ENCODE results near the gene HSD17B14. TPM values are rescaled to one million over a fixed set of nuclear protein-coding genes. Genes with fewer than 3 reads are reported as not detected.
A peak's percentile ranks its signal among the peaks of the same experiment; 100 is the strongest.

Gene HSD17B14
- total and polyA plus RNA-seq, 2 of the 13 experiments (the other 11 are each of a cell fraction or from before 2014, with no cell fraction given), result 0.58 to 1.2 TPM

DNA sequence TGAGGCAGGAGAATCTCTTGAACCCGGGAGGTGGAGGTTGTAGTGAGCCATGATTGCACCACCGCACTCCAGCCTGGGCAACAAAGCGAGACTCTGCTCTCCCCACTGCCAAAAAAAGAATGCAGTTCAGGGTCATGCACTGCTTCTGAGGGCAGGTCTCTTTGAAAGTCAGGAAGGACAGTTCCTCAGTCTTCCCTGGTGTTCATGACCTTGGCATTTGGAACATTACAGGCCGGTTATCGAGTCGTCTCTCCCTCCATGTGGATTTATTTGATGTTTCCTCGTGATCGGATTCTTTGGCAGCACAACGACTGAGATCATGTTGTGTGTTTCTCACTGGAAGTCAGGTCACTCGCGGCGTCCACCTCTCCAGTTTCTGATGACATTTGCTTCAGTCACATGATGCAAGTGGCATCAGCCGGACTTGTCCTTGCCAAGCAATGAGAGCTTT, 63.8 kb downstream of the HSD17B14 start (continued):
- TF ChIP-seq ZUFSP (CRISPR knock-in tag; IDR thresholded peaks at IDR 0.05; ENCODE audit: borderline replicate concordance) (no peak), ZNF558 (CRISPR knock-in tag; IDR thresholded peaks at IDR 0.05; ENCODE audit: borderline replicate concordance) (no peak), ZNF205 (CRISPR knock-in tag; IDR thresholded peaks at IDR 0.05) (no peak), REL (CRISPR knock-in tag; conservative IDR thresholded peaks at IDR 0.05) (no peak)

- Histone ChIP-seq H3K36me3 (replicated peaks in 1 of 2; ENCODE audit: control insufficient read depth in 1 of 2, insufficient read depth in 2 of 2, low read length in 2 of 2) (no peaks in the 10 kb centered on the region), H2AFZ (ENCODE audit: low read length) (no peak overlapping the region), H3K27ac (ENCODE audit: extremely low read length, insufficient read depth, low read length) (no peak overlapping the region), H3K9ac (ENCODE audit: insufficient read depth, low read depth, low read length) (no peak overlapping the region), H3K79me2 (ENCODE audit: insufficient read depth, low read length) (no peaks in the 10 kb centered on the region), H3K9me3 (ENCODE audit: low read length) (no peaks in the 10 kb centered on the region), H3K4me2 (ENCODE audit: low read depth, low read length) (no peak overlapping the region), H3K27me3 (ENCODE audit: control insufficient read depth in 1 of 2, insufficient read depth in 2 of 2, low read length in 2 of 2) (no peaks in the 10 kb centered on the region), H3K4me1 (ENCODE audit: insufficient read depth, low read length) (peaks cover 63% of the 10 kb centered on the region), H4K20me1 (ENCODE audit: insufficient read depth, low read length) (no peaks in the 10 kb centered on the region), H3K4me3 (replicated peaks in 1 of 3; ENCODE audit: insufficient read depth in 1 of 3, low read depth in 2 of 3, low read length in 3 of 3) (no peak overlapping the region)
- ChIA-PET CTCF (ENCODE audit: low intra/inter-chr PET ratio, low total read pairs) (no interaction called here), POLR2A (interaction anchor here (2.2 to 3.1 kb wide), 5 partner anchors 12 to 55 kb away, joined by 6 to 30 read pairs (median 14); no protein-coding TSS in a partner anchor)
- WGBS (ENCODE audit: low lambda C conversion rate), result 70% methylated on average over 20 of the region's 20 CpGs
- intact Hi-C loops (cut with micrococcal nuclease; ENCODE audit: unreplicated experiment), result no loop called here
- 0 out of 2 replicates have a peak, but pooled peaks have one; percentile 8 for TF ChIP-seq GABPB1 (CRISPR knock-in tag; IDR thresholded peaks at IDR 0.05)
- TF ChIP-seq, protein P1, sequence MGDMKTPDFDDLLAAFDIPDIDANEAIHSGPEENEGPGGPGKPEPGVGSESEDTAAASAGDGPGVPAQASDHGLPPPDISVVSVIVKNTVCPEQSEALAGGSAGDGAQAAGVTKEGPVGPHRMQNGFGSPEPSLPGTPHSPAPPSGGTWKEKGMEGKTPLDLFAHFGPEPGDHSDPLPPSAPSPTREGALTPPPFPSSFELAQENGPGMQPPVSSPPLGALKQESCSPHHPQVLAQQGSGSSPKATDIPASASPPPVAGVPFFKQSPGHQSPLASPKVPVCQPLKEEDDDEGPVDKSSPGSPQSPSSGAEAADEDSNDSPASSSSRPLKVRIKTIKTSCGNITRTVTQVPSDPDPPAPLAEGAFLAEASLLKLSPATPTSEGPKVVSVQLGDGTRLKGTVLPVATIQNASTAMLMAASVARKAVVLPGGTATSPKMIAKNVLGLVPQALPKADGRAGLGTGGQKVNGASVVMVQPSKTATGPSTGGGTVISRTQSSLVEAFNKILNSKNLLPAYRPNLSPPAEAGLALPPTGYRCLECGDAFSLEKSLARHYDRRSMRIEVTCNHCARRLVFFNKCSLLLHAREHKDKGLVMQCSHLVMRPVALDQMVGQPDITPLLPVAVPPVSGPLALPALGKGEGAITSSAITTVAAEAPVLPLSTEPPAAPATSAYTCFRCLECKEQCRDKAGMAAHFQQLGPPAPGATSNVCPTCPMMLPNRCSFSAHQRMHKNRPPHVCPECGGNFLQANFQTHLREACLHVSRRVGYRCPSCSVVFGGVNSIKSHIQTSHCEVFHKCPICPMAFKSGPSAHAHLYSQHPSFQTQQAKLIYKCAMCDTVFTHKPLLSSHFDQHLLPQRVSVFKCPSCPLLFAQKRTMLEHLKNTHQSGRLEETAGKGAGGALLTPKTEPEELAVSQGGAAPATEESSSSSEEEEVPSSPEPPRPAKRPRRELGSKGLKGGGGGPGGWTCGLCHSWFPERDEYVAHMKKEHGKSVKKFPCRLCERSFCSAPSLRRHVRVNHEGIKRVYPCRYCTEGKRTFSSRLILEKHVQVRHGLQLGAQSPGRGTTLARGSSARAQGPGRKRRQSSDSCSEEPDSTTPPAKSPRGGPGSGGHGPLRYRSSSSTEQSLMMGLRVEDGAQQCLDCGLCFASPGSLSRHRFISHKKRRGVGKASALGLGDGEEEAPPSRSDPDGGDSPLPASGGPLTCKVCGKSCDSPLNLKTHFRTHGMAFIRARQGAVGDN (CRISPR knock-in tag; IDR thresholded peaks at IDR 0.05), result peak; percentile 25; the same call in 1 of the 2 replicates
- no peak for TF ChIP-seq HDAC2 (CRISPR knock-in tag; IDR thresholded peaks at IDR 0.05)
- no peak for TF ChIP-seq ZNF546 (CRISPR knock-in tag; conservative IDR thresholded peaks at IDR 0.05)
- no TSS peak for BruUV-seq (replicated peaks)
- DNase-seq (ENCODE audit: low spot score) (no peak), ATAC-seq (no peak), FAIRE-seq (no peak)
- in situ Hi-C loops (cut with HindIII; ENCODE audit: extremely low pct_ligation_motif_present, low pct_unique_long_range_greater_than_20kb), result no loop called here
These were observed 65.4 kb downstream of the HSD17B14 start for GRCh38 chr19:48770734-48771472.

Measured in HepG2 (cell line).